Esophagus muscularis mucosa (tissue), 3 donors: ENCODE measurements around the gene NDFIP1.

ENCODE experiments used
- EP300 ChIP-seq: sonication (generic); formaldehyde crosslinking; IDR thresholded peaks from one replicate; pipeline ENCODE4 v1.6.1; 2017; ENCODE audit warnings: antibody characterized with exemption
- TF ChIP-seq, protein P1 (sequence below), 3 experiments: fragments of 200-600 bp in 2 of 3; fragments of 450-650 bp in 1 of 3; sonication (generic) in 2 of 3; IDR thresholded peaks; one replicate each; pipeline ENCODE4 v1.5.1; 2017 to 2019; ENCODE audit warnings: antibody characterized with exemption in 3 of 3, mild to moderate bottlenecking in 2 of 3, moderate library complexity in 1 of 3

DNA sequence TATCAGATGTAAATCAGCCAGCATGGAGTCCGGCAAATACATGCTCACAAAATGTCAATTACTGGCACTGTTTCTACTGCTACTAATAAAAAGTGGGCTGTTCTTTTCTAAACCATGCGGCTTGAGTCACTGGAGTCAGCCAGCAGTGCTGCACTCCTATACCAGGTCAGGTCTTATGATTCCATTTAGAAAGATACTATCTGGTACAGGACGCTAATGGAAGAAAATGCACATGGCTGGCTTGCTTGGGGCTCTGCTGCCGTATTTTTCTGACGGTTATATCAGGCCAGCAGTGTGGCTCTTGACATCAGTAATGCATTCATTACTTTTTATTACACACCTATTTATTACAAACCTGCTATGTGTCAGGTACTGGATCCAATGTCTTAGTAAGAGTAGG is 74.3 kb downstream of the NDFIP1 start:
- TF ChIP-seq, protein P1, sequence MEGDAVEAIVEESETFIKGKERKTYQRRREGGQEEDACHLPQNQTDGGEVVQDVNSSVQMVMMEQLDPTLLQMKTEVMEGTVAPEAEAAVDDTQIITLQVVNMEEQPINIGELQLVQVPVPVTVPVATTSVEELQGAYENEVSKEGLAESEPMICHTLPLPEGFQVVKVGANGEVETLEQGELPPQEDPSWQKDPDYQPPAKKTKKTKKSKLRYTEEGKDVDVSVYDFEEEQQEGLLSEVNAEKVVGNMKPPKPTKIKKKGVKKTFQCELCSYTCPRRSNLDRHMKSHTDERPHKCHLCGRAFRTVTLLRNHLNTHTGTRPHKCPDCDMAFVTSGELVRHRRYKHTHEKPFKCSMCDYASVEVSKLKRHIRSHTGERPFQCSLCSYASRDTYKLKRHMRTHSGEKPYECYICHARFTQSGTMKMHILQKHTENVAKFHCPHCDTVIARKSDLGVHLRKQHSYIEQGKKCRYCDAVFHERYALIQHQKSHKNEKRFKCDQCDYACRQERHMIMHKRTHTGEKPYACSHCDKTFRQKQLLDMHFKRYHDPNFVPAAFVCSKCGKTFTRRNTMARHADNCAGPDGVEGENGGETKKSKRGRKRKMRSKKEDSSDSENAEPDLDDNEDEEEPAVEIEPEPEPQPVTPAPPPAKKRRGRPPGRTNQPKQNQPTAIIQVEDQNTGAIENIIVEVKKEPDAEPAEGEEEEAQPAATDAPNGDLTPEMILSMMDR (IDR thresholded peaks at IDR 0.05), result no peak
- no peak for TF ChIP-seq EP300
